Dedifferentiated amniotic fluid mesenchymal stem cell (primary cell): ENCODE results near the gene RPLP2.

Experiments
- DNase-seq: peaks from one replicate; pipeline ENCODE4 v3.0.0-alpha.2; 2016; ENCODE audit errors: extremely low spot score

The RPLP2 gene

GRCh38 chr11:809287-810039 lies at the start of gene RPLP2:
TSS of gene RPLP2 (plus strand) at chr11:809967. CDS start at chr11:810235, 268 bp downstream.
- peak; percentile 95 for DNase-seq

GRCh38 chr11:760236-760635 lies 49.5 kb upstream of the RPLP2 start:
- no peak for DNase-seq

- no peak for DNase-seq
Measured at GRCh38 chr11:761526-762108, 48.1 kb upstream of the RPLP2 start.

- DNase-seq: peak; percentile 34
Measured at GRCh38 chr11:762421-763072, 47.2 kb upstream of the RPLP2 start.

GRCh38 chr11:763073-763463 lies 46.7 kb upstream of the RPLP2 start:
- no peak for DNase-seq

GRCh38 chr11:763549-764321 lies 46.0 kb upstream of the RPLP2 start:
- DNase-seq: no peak

GRCh38 chr11:764322-765024 lies 45.3 kb upstream of the RPLP2 start:
- no peak for DNase-seq

GRCh38 chr11:765025-765801 lies 44.6 kb upstream of the RPLP2 start:
- no peak for DNase-seq

GRCh38 chr11:765802-766091 lies 44.0 kb upstream of the RPLP2 start:
- no peak for DNase-seq

- DNase-seq: no peak
Measured at GRCh38 chr11:766106-766935, 43.4 kb upstream of the RPLP2 start.

- no peak for DNase-seq
Measured at GRCh38 chr11:766936-767210, 42.9 kb upstream of the RPLP2 start.

- no peak for DNase-seq
Measured at GRCh38 chr11:767238-767637, 42.5 kb upstream of the RPLP2 start.

- DNase-seq: no peak
Measured at GRCh38 chr11:769887-770641, 39.7 kb upstream of the RPLP2 start.

- DNase-seq: no peak
Measured at GRCh38 chr11:770642-771616, 38.8 kb upstream of the RPLP2 start.

GRCh38 chr11:771617-772204 lies 38.1 kb upstream of the RPLP2 start:
- DNase-seq: no peak

GRCh38 chr11:772429-773390 lies 37.1 kb upstream of the RPLP2 start:
- DNase-seq: no peak

- no peak for DNase-seq
Measured at GRCh38 chr11:773425-773824, 36.3 kb upstream of the RPLP2 start.
